HepG2 (cell line): Measurements from ENCODE around the gene SUB1. TPM values are rescaled to one million over a fixed set of nuclear protein-coding genes. Genes with fewer than 3 reads are reported as not detected.
A peak's percentile ranks its signal among the peaks of the same experiment; 100 is the strongest.

Source experiments
- AGO2 ChIP-seq: fragments of 200-400 bp; formaldehyde crosslinking; optimal IDR thresholded peaks from 2 replicates; pipeline ENCODE3; 2017; ENCODE audit warnings: mild to moderate bottlenecking, low read depth, low read length, moderate library complexity
- CREBL2 ChIP-seq: sonication (generic); formaldehyde crosslinking; IDR thresholded peaks from 2 replicates; pipeline ENCODE4 v1.8.1; 2023; ENCODE audit warnings: missing genetic modification reagents, mild to moderate bottlenecking, borderline replicate concordance
- DPF2 ChIP-seq: sonication (generic); formaldehyde crosslinking; IDR thresholded peaks from 2 replicates; pipeline ENCODE4 v1.4.0; 2020; ENCODE audit warnings: mild to moderate bottlenecking, low read depth, missing genetic modification reagents, borderline replicate concordance
- FLYWCH1 ChIP-seq: sonication (generic); formaldehyde crosslinking; IDR thresholded peaks from 2 replicates; pipeline ENCODE4 v1.8.1; 2023; ENCODE audit warnings: mild to moderate bottlenecking, missing genetic modification reagents
- FOXO1 ChIP-seq: sonication (generic); formaldehyde crosslinking; IDR thresholded peaks from 2 replicates; pipeline ENCODE4 v1.4.0; 2020; ENCODE audit warnings: missing genetic modification reagents
- RBAK ChIP-seq: sonication (generic); formaldehyde crosslinking; IDR thresholded peaks from 2 replicates; pipeline ENCODE4 v1.5.1; 2020; ENCODE audit warnings: mild to moderate bottlenecking, missing genetic modification reagents
- RBM22 ChIP-seq: fragments of 200-400 bp; formaldehyde crosslinking; optimal IDR thresholded peaks from 2 replicates; pipeline ENCODE3; 2017; ENCODE audit warnings: mild to moderate bottlenecking, low read length, moderate library complexity
- SP140L ChIP-seq: sonication (generic); formaldehyde crosslinking; IDR thresholded peaks from 2 replicates; pipeline ENCODE4 v1.4.0; 2020; ENCODE audit warnings: missing genetic modification reagents, borderline replicate concordance
- TBX3 ChIP-seq: fragments of 450-650 bp; IDR thresholded peaks from 2 replicates; pipeline ENCODE4 v1.6.1; 2017; ENCODE audit warnings: antibody characterized with exemption, mild to moderate bottlenecking, inconsistent platforms, borderline replicate concordance
- TP53 ChIP-seq: sonication (generic); formaldehyde crosslinking; conservative IDR thresholded peaks from 2 replicates; pipeline ENCODE4 v1.4.0; 2020; ENCODE audit warnings: missing genetic modification reagents
- ZBTB37 ChIP-seq: sonication (generic); formaldehyde crosslinking; IDR thresholded peaks from 2 replicates; pipeline ENCODE4 v1.4.0; 2020; ENCODE audit warnings: mild to moderate bottlenecking, missing genetic modification reagents
- ZFP90 ChIP-seq: sonication (generic); formaldehyde crosslinking; IDR thresholded peaks from 2 replicates; pipeline ENCODE4 v1.8.0; 2022; ENCODE audit warnings: missing genetic modification reagents, mild to moderate bottlenecking, inconsistent platforms, borderline replicate concordance
- ZNF10 ChIP-seq: sonication (generic); formaldehyde crosslinking; IDR thresholded peaks from 2 replicates; pipeline ENCODE4 v1.4.0; 2020; ENCODE audit warnings: mild to moderate bottlenecking, low read depth, missing genetic modification reagents, borderline replicate concordance
- ZNF12 ChIP-seq: sonication (generic); formaldehyde crosslinking; IDR thresholded peaks from 2 replicates; pipeline ENCODE4 v1.5.0; 2020; ENCODE audit warnings: missing genetic modification reagents
- ZNF205 ChIP-seq: IDR thresholded peaks from 2 replicates; pipeline ENCODE4 v1.6.1; 2018; ENCODE audit warnings: missing biosample characterization, missing genetic modification reagents
- ZNF292 ChIP-seq: sonication (generic); formaldehyde crosslinking; IDR thresholded peaks from 2 replicates; pipeline ENCODE4 v1.8.1; 2022; ENCODE audit warnings: mild to moderate bottlenecking, low read depth, missing genetic modification reagents, borderline replicate concordance
- ZNF326 ChIP-seq: sonication (generic); formaldehyde crosslinking; IDR thresholded peaks from 2 replicates; pipeline ENCODE4 v1.4.0; 2020; ENCODE audit warnings: missing genetic modification reagents, borderline replicate concordance
- ZNF329 ChIP-seq: sonication (generic); formaldehyde crosslinking; IDR thresholded peaks from 2 replicates; pipeline ENCODE4 v1.9.0; 2021; ENCODE audit warnings: low read depth, mild to moderate bottlenecking, missing genetic modification reagents
- ZNF335 ChIP-seq: sonication (generic); formaldehyde crosslinking; IDR thresholded peaks from 2 replicates; pipeline ENCODE4 v1.4.0; 2020; ENCODE audit warnings: missing genetic modification reagents
- ZNF441 ChIP-seq: sonication (generic); formaldehyde crosslinking; IDR thresholded peaks from 2 replicates; pipeline ENCODE4 v1.7.0; 2021; ENCODE audit warnings: missing genetic modification reagents, borderline replicate concordance
- ZNF484 ChIP-seq: sonication (generic); formaldehyde crosslinking; IDR thresholded peaks from 2 replicates; pipeline ENCODE4 v1.5.1; 2020; ENCODE audit warnings: mild to moderate bottlenecking, low read depth, missing genetic modification reagents, borderline replicate concordance
- ZNF512B ChIP-seq: sonication (generic); formaldehyde crosslinking; IDR thresholded peaks from 2 replicates; pipeline ENCODE4 v1.5.1; 2020; ENCODE audit warnings: missing genetic modification reagents, mild to moderate bottlenecking, borderline replicate concordance
- ZNF580 ChIP-seq: IDR thresholded peaks from 2 replicates; pipeline ENCODE4 v1.6.1; 2016; ENCODE audit warnings: low read depth, borderline replicate concordance
- ZNF747 ChIP-seq: sonication (generic); formaldehyde crosslinking; IDR thresholded peaks from 2 replicates; pipeline ENCODE4 v1.8.1; 2023; ENCODE audit warnings: missing genetic modification reagents, mild to moderate bottlenecking, borderline replicate concordance
- ZNF891 ChIP-seq: sonication (generic); formaldehyde crosslinking; IDR thresholded peaks from 2 replicates; pipeline ENCODE4 v1.5.0; 2020; ENCODE audit warnings: mild to moderate bottlenecking, missing genetic modification reagents
- polyA plus RNA-seq, 8 experiments: library from polyadenylated mRNA; depleted of rRNA in 3 of 8; stranded (reverse) in 7 of 8; unstranded in 1 of 8; fragments of >200 nt; fragmentation: Illumina TruSeq in 4 of 8; extraction: Trizol in 4 of 8; gene quantifications; 2 replicates each; pipeline versions ENCODE4 v1.2.1 to v1.2.3, GENCODE V29; 2011 to 2016; ENCODE audit warnings: low read depth in 4 of 8, missing spikeins in 1 of 8, mixed read lengths in 1 of 8; ENCODE audit not compliant: insufficient read depth in 1 of 8
- total RNA-seq, 5 experiments: library from RNA; depleted of rRNA; stranded (reverse); fragments of >200 nt; fragmentation: Illumina TruSeq; extraction: Trizol; gene quantifications; 2 replicates each; pipeline ENCODE4 v1.2.3, GENCODE V29; 2016; ENCODE audit warnings: low read depth in 1 of 5

Gene SUB1
- total and polyA plus RNA-seq, 2 of the 13 experiments (the other 11 are each of a cell fraction or from before 2014, with no cell fraction given), result 182 to 693 TPM

GRCh38 chr5:32585446-32586275, at the start of gene SUB1 (continued):
- TF ChIP-seq ZNF512B (CRISPR knock-in tag), result no peak
- TF ChIP-seq ZBTB37 (CRISPR knock-in tag), result no peak
- no peak for TF ChIP-seq DPF2 (CRISPR knock-in tag)
- no peak for TF ChIP-seq FLYWCH1
- TF ChIP-seq TBX3, result peak; percentile 7; the same call in 1 of the 2 replicates
- TF ChIP-seq ZNF205, result no peak
- TF ChIP-seq ZNF326 (CRISPR knock-in tag), result no peak
- peak; percentile 23; the same call in 1 of the 2 replicates for TF ChIP-seq FOXO1 (CRISPR knock-in tag)
- TF ChIP-seq ZNF441, result peak; percentile 20; the same call in 1 of the 2 replicates
- peak; percentile 32 for TF ChIP-seq RBM22
- no peak for TF ChIP-seq ZFP90 (CRISPR knock-in tag)
- TF ChIP-seq TP53 (CRISPR knock-in tag), result no peak
- TF ChIP-seq ZNF484 (CRISPR knock-in tag), result no peak
- no peak for TF ChIP-seq RBAK (CRISPR knock-in tag)
- no peak for TF ChIP-seq ZNF747
- 0 out of 2 replicates have a peak, but pooled peaks have one; percentile 43 for TF ChIP-seq ZNF12 (CRISPR knock-in tag)
- TF ChIP-seq SP140L (CRISPR knock-in tag), result no peak
- TF ChIP-seq CREBL2 (CRISPR knock-in tag), result no peak
- TF ChIP-seq ZNF580 (CRISPR knock-in tag), result peak; percentile 50; the same call in 1 of the 2 replicates
- no peak for TF ChIP-seq ZNF335 (CRISPR knock-in tag)
- TF ChIP-seq AGO2, result peak; percentile 98
- TF ChIP-seq ZNF292 (CRISPR knock-in tag), result no peak
- no peak for TF ChIP-seq ZNF329
- peak; percentile 72; the same call in 1 of the 2 replicates for TF ChIP-seq ZNF891 (CRISPR knock-in tag)
- no peak for TF ChIP-seq ZNF10 (CRISPR knock-in tag)
